T-helper 2 cell treated with Interferon-gamma antibody and Interleukin-4, amounts not matched to agents 5 μg/mL and 100 μg/mL, for 36 hours (primary cell): ENCODE data around the gene TBL3.

Experiments
- DNase-seq: peaks from one replicate; pipeline ENCODE4 v3.0.0; 2021; ENCODE audit warnings: low spot score
- H3K27ac Mint-ChIP-seq: one replicate; pipeline ENCODE4 v1.8.0; 2021; ENCODE audit warnings: mild to moderate bottlenecking, mixed read lengths
- H3K27me3 Mint-ChIP-seq: one replicate; pipeline ENCODE4 v1.8.0; 2021; ENCODE audit warnings: low read depth, mixed read lengths
- H3K36me3 Mint-ChIP-seq: one replicate; pipeline ENCODE4 v1.8.0; 2021; ENCODE audit warnings: low read depth, mixed read lengths
- H3K4me1 Mint-ChIP-seq: one replicate; pipeline ENCODE4 v1.8.0; 2021; ENCODE audit warnings: low read depth, mixed read lengths
- H3K4me3 Mint-ChIP-seq: one replicate; pipeline ENCODE4 v1.8.0; 2022; ENCODE audit warnings: mild to moderate bottlenecking, moderate library complexity, mixed read lengths
- H3K9me3 Mint-ChIP-seq: one replicate; pipeline ENCODE4 v1.8.0; 2021; ENCODE audit warnings: mixed read lengths

TBL3 gene

DNA sequence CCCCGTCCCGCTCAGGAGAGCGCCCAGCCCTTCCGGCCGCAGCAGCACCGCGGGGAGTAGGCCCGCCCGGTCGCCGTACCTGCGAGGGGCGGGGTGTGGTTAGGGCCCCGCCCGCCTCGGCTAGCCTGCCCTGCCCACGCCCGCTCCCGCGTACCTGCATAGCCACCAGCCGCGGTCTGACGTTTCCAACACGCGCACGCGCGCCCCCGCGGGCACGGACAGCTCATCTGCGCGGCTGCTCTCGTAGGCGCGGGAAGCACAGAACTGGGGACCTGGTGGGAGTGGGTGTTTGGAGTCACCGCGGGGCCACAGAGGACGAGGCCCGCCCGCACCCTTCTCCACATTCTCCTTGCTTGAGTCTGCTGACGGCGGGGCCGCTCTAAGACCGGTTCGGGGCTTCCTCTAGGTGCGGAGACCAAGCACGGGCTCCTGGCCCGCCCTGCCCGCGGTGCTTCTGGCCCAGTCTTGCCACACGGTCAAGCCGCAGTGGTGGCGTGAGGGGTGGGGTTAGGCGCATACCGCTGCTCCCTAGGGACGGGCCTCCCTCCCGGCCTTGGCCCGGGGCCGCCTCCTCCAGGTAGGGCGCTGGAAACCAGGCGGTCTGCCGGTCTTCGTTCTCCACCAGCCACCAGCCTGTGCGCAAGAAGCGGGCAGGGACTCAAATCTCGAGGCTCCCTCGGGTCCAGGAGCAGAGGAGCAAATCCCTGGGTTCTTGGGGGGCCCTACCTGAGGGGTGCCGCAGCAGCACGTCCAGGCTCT, 7.6 kb downstream of the TBL3 start:
- no peak overlapping the region for H3K4me3 Mint-ChIP-seq
- no peak overlapping the region for H3K27ac Mint-ChIP-seq
- peaks cover 30% of the 10 kb centered on the region for H3K27me3 Mint-ChIP-seq
- H3K9me3 Mint-ChIP-seq = no peaks in the 10 kb centered on the region
- H3K36me3 Mint-ChIP-seq = peaks cover 6% of the 10 kb centered on the region
- no peak for DNase-seq
- H3K4me1 Mint-ChIP-seq = peaks cover 4% of the 10 kb centered on the region

DNA sequence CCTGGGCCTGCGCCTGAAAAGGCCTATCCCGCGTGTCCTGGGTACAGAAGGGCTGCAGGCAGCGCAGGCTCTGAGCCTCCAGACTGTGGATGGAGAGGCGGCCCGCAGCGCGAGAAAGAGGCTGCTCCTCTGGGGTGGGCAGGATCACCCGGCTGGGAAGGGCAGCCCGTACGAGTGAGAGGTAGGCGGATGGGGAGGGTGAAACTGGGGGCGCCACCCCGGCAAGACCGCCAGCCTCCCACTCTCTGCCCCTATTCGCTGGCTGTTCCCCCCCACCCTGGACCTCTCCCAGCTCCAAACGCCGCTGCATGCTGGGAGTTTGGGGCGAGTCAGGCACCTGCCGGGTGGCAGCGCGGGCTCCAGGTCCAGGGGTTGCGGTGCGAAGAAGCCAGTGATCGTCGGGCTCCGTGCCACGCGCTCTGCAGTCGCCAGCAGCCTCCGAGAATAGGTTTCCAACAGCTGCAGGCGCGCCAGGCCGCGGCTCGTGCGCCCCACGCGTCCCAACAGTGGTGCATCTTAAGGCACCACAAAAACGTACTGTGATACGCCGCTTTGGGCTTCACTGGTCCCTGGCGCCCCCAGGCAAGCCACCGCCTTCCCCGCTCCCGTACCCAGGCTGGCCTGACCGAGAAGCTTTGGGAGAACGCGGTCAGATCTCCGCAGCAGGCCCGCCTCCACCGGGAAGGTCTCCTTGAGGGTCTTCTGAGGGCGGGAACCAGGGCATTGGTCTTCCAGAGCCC, 8.3 kb downstream of the TBL3 start:
- Mint-ChIP-seq H3K27me3 (peaks cover 30% of the 10 kb centered on the region), H3K27ac (no peak overlapping the region), H3K36me3 (peaks cover 7% of the 10 kb centered on the region), H3K4me1 (peaks cover 9% of the 10 kb centered on the region), H3K4me3 (no peak overlapping the region), H3K9me3 (no peaks in the 10 kb centered on the region)
- DNase-seq = no peak

- Mint-ChIP-seq H3K4me3 (no peak overlapping the region), H3K9me3 (no peaks in the 10 kb centered on the region), H3K27ac (no peak overlapping the region), H3K4me1 (peaks cover 12% of the 10 kb centered on the region), H3K27me3 (peaks cover 30% of the 10 kb centered on the region), H3K36me3 (peaks cover 7% of the 10 kb centered on the region)
- no peak for DNase-seq
Measured at GRCh38 chr16:1980770-1981087, 8.9 kb downstream of the TBL3 start.

GRCh38 chr16:1981398-1981836, 9.6 kb downstream of the TBL3 start, which contains the start of gene NOXO1:
Gene NOXO1, minus strand, starts transcription at chr16:1981469. Its CDS starts 290 bp downstream, at chr16:1981179.
- Mint-ChIP-seq H3K27ac (no peak within 1 kb of the TSS), H3K36me3 (peaks cover 6% of the 10 kb centered on the region), H3K27me3 (peaks cover 30% of the 10 kb centered on the region), H3K4me3 (no peak within 1 kb of the TSS), H3K9me3 (no peaks in the 10 kb centered on the region), H3K4me1 (peaks cover 12% of the 10 kb centered on the region)
- DNase-seq = no peak

GRCh38 chr16:1982013-1982433, 10.2 kb downstream of the TBL3 start:
- no peak for DNase-seq
- H3K9me3 Mint-ChIP-seq = no peaks in the 10 kb centered on the region
- H3K4me1 Mint-ChIP-seq = peaks cover 12% of the 10 kb centered on the region
- peaks cover 12% of the 10 kb centered on the region for H3K36me3 Mint-ChIP-seq
- H3K27ac Mint-ChIP-seq = no peak overlapping the region
- H3K4me3 Mint-ChIP-seq = no peak overlapping the region
- peaks cover 30% of the 10 kb centered on the region for H3K27me3 Mint-ChIP-seq

- Mint-ChIP-seq H3K27me3 (peaks cover 30% of the 10 kb centered on the region), H3K4me1 (peaks cover 12% of the 10 kb centered on the region), H3K36me3 (peaks cover 10% of the 10 kb centered on the region), H3K4me3 (peak overlapping the region; percentile 69), H3K9me3 (no peaks in the 10 kb centered on the region), H3K27ac (no peak overlapping the region)
- DNase-seq = no peak
Measured at GRCh38 chr16:1982991-1983543, 11.2 kb downstream of the TBL3 start.

GRCh38 chr16:1983544-1984346, 11.9 kb downstream of the TBL3 start, which contains the start of gene GFER:
Gene GFER, plus strand, starts transcription at chr16:1984193. Its CDS starts 26 bp downstream, at chr16:1984219.
- peaks cover 12% of the 10 kb centered on the region for H3K4me1 Mint-ChIP-seq
- H3K27ac Mint-ChIP-seq = peak within 1 kb of the TSS; percentile 62
- peaks cover 33% of the 10 kb centered on the region for H3K27me3 Mint-ChIP-seq
- DNase-seq = peak; percentile 89
- H3K4me3 Mint-ChIP-seq = peak within 1 kb of the TSS; percentile 86
- H3K36me3 Mint-ChIP-seq = peaks cover 10% of the 10 kb centered on the region
- no peaks in the 10 kb centered on the region for H3K9me3 Mint-ChIP-seq

DNA sequence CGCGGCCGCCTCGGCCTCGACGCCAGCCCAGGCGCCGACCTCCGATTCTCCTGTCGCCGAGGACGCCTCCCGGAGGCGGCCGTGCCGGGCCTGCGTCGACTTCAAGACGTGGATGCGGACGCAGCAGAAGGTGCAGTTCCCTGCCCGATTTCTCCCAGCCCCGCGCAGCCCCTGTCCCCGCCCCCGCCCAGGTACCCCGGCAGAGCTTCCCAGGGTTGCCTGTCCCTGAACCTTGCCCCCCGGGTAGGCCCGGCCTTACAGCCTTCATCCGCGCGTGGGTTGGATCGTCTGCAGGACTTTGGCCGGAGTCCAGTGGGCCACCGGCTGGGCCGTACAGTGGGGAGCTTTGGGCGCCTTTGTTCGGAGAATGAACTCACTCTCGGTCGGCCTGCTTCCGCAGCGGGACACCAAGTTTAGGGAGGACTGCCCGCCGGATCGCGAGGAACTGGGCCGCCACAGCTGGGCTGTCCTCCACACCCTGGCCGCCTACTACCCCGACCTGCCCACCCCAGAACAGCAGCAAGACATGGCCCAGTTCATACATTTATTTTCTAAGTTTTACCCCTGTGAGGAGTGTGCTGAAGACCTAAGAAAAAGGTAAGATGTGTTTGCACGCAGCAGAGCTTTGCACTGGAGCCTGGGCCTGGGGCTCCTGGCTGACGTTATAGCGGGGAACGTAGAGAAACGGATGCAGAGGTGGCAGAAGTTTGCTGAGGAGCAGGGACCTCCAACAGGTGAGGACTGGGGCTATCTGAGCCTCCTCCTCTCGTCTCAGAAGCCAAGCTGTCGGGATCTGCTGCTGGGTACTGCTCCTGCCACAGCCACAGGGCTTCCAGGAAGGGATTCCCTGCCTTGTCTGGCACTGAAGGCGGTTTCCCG, 12.7 kb downstream of the TBL3 start:
- no peak for DNase-seq
- Mint-ChIP-seq H3K27me3 (peaks cover 41% of the 10 kb centered on the region), H3K36me3 (peaks cover 10% of the 10 kb centered on the region), H3K4me1 (peaks cover 14% of the 10 kb centered on the region), H3K4me3 (peak overlapping the region; percentile 86), H3K27ac (peak overlapping the region; percentile 62), H3K9me3 (no peaks in the 10 kb centered on the region)

DNA sequence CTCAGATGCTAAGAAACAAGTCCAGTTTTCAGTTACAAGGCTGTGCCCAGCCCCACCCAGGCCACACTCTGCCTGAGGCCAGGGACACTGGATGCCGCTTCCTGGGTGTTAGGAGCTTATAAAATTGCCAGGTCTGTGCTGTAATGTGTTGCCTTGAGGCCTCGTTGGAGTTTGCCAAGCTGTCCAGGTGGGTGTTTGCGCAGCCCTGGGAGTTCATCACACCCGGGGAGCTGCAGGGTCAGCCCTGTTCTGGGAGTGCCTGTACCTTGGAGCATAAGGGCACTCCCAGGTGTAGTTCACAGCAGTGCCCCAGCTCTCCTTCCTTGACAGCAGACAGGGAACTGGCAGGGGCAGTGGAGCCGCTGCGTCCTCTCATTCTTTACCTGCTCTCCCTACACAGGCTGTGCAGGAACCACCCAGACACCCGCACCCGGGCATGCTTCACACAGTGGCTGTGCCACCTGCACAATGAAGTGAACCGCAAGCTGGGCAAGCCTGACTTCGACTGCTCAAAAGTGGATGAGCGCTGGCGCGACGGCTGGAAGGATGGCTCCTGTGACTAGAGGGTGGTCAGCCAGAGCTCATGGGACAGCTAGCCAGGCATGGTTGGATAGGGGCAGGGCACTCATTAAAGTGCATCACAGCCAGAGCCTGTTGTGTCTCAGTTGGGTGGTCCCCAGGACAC, 13.8 kb downstream of the TBL3 start:
- DNase-seq = no peak
- Mint-ChIP-seq H3K4me3 (peak overlapping the region; percentile 86), H3K27me3 (peaks cover 36% of the 10 kb centered on the region), H3K27ac (no peak overlapping the region), H3K36me3 (peaks cover 10% of the 10 kb centered on the region), H3K4me1 (peaks cover 14% of the 10 kb centered on the region), H3K9me3 (no peaks in the 10 kb centered on the region)

GRCh38 chr16:1987198-1987597, 15.3 kb downstream of the TBL3 start:
- no peak overlapping the region for H3K27ac Mint-ChIP-seq
- no peaks in the 10 kb centered on the region for H3K9me3 Mint-ChIP-seq
- H3K4me3 Mint-ChIP-seq = no peak overlapping the region
- DNase-seq = no peak
- H3K4me1 Mint-ChIP-seq = peaks cover 21% of the 10 kb centered on the region
- H3K27me3 Mint-ChIP-seq = peaks cover 22% of the 10 kb centered on the region
- H3K36me3 Mint-ChIP-seq = peaks cover 10% of the 10 kb centered on the region

DNA sequence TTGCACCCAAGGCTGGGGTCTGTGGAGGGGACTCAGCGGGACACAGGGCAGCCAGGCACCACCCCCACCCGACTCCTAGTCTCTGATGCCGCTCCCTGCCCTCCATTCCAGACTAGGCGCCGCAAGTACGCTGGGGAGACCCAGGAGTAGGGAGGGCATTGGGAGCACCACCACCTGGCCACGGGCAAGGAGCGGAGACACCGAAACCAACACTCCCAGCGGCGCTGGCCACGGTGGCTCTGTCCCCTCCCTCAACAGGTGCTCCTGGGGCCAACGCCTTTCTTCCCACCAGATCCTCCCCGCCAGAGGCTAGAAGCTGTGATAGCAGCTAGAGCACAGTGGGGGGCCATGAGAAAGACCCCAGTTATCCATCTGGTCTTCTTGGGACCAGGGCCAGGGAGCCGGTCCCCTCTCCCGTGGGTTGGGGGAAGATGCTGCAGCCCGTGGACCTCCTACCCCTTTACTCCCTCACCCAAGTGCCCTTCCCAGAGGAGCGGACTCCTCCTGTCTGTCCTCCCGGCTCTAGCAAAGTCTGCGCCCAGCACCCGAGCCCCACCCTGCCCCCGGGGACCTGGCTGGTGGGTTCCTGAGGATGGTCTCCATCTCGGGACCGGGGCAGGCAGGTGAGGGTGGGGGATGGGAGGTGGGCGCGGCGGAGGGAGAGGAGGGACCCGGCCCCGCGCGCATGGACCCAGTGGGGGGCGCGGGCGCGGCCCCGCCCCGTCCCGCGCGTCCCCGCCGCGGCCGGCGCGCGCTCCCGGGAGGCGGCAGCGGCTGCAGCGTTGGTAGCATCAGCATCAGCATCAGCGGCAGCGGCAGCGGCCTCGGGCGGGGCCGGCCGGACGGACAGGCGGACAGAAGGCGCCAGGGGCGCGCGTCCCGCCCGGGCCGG, 17.6 kb downstream of the TBL3 start, which contains the start of gene SYNGR3:
Gene SYNGR3, plus strand, starts transcription at position 762 of the 892 bp plus-strand sequence. CDS start 133 bp downstream, outside the sequence.
- Mint-ChIP-seq H3K27me3 (peaks cover 11% of the 10 kb centered on the region), H3K4me3 (peak within 1 kb of the TSS; percentile 76), H3K9me3 (no peaks in the 10 kb centered on the region), H3K36me3 (peaks cover 10% of the 10 kb centered on the region), H3K27ac (peak within 1 kb of the TSS; percentile 65), H3K4me1 (peaks cover 18% of the 10 kb centered on the region)
- no peak for DNase-seq

DNA sequence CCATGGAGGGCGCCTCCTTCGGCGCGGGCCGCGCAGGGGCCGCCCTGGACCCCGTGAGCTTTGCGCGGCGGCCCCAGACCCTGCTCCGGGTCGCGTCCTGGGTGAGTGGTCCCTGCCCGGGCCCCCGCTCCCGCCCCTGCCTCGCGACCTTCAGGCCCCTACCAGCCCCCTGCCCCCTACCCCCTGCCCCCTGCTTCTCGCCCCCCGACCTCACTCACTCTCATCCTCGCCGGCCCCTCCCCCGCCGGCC, 18.2 kb downstream of the TBL3 start:
- H3K27ac Mint-ChIP-seq = no peak overlapping the region
- H3K36me3 Mint-ChIP-seq = peaks cover 7% of the 10 kb centered on the region
- peaks cover 11% of the 10 kb centered on the region for H3K27me3 Mint-ChIP-seq
- DNase-seq = no peak
- H3K4me3 Mint-ChIP-seq = no peak overlapping the region
- H3K9me3 Mint-ChIP-seq = no peaks in the 10 kb centered on the region
- H3K4me1 Mint-ChIP-seq = peaks cover 14% of the 10 kb centered on the region
